ENCODE data around the gene RETREG3.
"Not testable (repeated sequence)": the region's sequence is repeated elsewhere in the genome, so short reads cannot be mapped to it uniquely, and the experiment has no call there.

The RETREG3 gene, protein sequence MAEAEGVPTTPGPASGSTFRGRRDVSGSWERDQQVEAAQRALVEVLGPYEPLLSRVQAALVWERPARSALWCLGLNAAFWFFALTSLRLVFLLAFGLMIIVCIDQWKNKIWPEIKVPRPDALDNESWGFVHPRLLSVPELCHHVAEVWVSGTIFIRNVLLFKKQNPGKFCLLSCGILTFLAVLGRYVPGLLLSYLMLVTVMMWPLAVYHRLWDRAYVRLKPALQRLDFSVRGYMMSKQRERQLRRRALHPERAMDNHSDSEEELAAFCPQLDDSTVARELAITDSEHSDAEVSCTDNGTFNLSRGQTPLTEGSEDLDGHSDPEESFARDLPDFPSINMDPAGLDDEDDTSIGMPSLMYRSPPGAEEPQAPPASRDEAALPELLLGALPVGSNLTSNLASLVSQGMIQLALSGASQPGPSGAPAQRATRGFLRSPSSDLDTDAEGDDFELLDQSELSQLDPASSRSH
- total RNA-seq = 83.3 to 217 reads per million in 2 donors

DNA sequence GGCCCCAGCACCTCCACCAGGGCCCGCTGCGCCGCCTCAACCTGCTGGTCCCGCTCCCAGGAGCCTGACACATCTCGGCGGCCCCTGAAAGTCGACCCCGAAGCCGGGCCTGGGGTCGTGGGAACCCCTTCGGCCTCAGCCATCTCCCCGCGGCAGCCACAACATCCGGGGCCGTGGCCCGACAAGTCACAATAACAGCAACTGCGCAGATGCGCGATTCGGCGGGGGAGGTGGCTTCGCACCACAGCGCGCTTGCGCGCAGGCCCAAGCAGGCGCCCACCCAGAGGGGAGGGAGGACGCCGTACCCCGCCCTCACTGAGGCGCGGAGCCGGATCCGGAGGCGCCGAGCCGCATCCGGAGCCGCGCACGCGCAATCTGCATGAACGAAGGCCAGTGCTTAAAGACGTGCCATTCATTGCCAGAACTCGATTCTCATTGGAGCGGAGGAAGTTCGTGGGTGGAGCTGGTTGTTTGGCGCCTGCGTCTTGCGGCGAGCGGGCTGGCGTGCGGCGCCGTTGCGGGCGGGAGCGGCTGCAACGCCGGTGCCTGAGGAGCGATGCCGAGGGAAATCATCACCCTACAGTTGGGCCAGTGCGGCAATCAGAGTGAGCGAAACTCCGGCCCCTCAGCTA, at the start of gene RETREG3, which contains the start of gene TUBG1:
Gene RETREG3, minus strand, starts transcription at position 193 of the 632 bp plus-strand sequence. Its CDS starts 50 bp downstream, at position 143.
Gene TUBG1, plus strand, starts transcription at position 502 of the 632 bp plus-strand sequence. Its CDS starts 55 bp downstream, at position 557.
- DNase-seq = peak; percentile 98

DNA sequence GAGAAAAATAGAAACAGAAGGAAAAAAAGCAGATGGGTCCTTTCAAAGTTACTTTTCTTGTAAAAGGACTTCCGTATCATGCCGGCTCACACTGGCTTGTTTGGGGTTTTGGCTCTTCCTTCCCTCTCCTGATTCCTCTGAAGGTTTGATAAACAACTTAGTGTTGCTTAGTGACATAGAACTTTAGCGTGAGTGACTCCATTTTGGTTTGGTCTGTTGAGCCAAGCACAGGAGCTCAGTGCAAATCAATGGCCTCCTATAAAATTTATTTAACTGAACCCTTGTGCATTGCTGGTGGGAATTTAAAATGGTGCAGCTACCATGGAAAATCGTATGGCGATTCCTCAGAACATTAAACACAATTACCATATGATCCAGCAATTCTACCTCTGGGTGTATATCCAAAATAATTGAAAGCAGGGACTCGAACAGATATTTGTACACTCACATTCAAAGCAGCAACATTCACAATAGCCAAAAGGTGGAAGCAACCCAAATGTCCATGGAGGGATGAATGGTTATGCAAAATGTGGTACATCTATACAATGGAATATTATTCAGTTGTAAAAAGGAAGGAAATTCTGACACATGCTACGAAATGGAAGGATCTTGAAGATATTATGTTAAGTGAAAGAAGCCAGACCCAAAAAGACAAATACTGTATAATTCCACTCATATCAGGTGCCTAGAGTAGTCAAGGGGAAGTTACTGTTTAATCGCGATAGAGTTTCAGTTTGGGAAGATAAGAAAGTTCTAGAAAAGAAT, 48.8 kb upstream of the RETREG3 start:
- DNase-seq = no peak

DNA sequence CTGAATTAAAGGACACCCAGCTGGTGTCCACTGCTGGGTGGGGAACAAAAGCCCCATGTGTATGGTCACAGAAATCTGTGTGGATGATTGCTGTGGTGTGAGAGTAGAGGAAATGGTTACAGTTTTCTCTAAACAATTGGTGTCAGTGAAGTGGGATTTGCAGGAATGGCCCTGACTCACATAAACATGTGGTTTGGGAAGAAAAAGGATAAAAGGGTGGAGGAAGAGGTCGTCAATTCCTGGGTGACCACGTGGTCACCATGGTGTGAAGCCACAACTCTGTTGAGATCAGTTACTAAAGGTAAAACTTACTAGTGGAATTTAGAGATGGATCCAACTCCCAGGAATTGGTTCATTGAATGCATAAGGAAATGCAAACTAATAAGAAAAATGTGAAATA, 46.4 kb upstream of the RETREG3 start:
- DNase-seq = no peak

DNA sequence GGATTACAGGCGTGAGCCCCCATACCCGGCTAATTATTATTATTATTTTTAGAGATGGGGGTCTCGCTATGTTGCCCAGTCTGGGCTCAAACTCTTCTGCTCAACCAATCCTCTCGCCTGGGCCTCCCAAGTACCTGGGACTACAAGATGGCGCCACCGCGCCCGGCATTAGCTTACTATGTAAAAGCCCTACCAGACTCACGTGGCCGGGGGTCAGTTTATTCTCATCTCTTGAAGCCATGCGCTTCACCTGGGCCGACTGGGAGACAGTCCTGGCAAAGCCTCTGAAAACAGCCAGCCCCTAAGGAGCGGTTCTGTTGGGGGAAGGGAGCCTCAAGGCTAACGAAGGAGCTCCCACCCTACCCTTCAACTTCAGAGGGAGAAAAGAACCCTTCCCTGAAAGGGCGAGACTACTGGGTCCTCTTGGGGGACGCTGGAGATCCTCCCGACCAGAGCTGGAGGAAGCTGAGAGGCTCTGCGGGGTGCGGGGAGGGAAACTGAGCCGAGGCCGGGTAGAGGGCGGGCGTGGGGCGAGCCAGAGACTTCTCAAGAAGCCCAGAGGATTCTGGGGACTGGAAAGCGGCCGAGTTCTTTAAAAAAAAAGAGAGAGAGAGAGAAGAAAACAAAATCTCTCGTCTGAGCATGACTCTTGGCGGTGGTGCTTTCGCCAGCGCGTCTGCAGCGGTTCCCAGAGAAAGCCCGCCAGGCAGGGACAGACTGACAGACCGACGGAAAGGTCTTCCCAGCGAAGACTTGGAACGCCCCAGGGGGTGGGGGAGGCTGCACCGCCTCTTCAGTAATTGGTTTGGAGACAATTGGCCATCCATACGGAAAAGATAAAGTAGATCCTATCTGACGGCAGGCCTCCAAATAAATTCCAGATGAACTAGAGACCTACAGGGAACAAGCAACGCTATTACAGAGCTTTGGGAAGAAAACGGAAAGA, 44.3 kb upstream of the RETREG3 start:
- DNase-seq = no peak

DNA sequence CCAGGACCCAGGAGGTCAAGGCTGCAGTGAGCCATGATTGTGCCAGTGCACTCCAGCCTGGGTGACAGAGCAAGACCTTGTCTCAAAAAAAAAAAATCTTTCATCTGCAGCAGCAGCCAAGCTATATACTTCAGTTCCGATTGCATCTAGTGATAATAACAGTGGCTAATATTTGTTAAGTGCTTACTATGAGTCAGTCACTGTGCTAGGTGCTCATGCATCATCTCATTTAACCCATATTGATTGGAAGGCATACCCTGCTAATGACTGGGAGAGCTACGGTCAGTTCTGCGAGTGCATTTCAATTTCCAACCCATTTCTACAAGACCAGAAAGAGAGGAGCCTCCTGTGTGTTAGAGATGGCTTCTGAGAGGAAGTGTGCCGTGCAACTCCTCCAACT, 42.2 kb upstream of the RETREG3 start:
- DNase-seq = no peak

DNA sequence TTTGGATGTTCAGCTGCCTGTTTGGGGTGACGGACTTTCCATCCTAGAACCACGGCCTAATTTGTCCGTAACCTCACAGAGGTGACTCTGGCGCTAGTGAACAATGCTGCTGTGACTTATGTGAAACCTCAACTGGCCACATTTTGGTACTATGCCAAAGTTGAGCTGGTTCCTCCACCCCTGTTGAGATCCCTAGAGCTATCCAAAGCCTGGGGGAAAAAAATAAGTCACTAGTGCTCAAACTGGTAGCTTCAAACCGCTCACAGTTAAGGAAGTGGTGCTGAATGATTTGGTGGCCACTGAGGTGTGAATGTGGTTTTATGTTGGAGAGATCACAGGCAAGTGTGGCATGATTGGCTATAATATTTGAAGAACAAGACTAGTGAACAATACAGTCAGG, 38.6 kb upstream of the RETREG3 start:
- no peak for DNase-seq

DNA sequence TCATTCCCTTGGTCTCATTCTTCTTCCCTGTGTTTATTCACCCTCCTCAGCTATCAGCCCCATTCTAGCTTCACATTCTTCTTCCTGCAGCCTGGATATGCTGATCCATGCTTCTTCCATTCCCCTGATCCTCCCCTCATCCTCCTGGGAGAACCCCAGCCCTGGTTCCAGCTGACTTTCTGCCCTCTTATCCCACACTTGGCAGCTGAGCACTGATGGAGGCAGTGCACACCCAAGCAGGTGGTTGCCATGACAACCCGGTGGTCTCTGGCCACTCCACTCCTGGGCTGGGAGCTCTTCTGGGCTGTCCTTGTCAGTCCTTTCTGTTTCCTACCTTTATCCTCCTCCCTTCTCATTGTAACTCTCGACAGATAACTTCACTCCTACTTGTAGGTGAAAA, 33.2 kb upstream of the RETREG3 start:
- DNase-seq = no peak

DNA sequence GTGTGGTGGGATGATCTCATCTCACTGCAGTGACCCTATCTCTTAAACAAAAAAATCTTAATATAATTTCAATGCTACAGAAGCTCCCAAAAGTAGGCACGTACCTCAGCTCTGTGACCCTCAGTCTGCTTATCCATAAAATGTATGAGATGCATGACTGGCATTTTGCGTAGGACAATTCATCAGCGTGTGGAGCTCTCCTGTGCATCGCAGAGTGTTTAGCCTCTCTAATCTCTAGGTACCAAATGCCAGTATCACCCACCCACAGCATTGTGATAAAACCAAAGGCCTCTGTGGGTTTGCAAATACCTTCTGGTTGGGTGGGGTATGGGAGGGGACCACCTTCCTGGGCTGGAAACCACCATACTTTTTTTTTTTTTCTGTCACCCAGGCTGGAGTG, 30.9 kb upstream of the RETREG3 start:
- DNase-seq = no peak

DNA sequence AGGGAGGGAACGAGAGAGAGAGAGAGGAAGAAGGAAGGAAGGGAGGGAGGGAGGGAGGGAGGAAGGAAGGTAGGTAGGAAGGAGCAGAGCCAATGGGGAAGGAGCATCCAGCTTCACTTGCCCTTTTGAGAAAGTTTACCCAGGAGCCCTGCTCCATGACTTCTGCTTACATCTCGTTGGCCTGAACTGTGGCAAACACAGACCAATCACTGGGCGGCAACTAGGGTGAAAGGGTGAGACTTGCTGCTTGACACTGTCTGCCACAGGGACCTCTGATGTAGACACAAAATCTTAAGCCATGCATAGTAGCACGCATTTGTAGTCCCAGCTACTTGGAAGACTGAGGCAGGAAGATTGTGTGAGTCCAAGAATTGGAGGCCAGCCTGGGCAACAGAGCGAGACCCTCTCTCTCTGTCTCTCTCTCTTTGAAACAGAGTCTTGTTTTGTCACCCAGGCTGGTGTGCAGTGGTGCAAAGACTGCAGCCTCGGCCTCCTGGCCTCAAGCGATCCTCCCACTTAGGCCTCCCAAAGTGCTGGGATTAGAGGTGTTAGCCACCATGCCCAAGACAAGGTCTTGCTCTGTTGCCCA, 30.4 kb upstream of the RETREG3 start:
- DNase-seq = no peak

DNA sequence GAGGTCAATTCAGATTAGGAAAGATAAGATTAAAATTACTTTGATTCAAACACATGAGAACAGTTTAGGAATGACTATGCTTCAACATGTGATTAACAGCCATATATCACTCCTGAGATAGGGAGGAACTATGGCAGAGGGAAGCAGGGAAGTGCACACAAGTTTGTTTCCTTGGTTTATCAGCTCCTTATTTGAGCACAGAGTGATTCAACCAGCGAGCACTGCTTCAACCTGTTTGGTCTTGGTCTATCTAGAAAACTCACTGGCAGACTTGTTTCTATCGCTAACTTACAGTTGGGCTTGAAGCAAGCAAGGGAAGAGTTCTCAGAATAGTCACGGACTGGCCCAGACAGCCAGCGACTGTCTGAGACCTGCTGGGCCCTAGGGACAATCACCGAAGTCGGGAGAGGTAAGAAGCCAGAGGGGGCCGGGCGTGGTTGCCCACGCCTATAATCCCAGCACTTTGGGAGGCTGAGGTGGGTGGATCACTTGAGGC, 23.8 kb upstream of the RETREG3 start:
- no peak for DNase-seq

DNA sequence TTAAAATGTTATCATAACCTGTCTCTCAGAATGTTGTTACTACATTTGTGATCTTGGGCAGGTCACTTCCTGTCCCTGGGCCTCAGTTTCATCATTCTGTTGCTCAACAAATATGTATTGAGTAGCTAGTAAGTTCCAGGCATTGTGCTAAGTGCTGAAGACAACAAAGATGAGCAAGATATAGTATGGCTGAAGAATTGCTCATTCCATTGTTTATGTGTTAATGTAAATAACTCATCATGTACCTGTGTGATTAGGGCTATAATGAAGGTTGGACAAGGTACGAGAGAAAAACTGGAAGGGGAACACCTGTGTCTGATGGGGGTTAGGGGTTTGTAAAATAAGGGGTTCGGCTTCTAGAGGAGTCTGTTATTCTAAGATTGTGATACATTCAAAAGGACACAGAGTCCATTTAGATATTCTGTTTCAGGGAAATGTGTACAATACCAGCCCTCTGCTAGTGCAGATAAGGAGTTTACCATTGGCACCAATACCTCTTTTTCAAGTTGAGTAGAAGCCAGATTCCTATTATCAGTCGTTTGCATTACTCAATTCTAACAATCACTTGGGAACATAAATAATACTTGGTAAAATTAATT, 20.3 kb upstream of the RETREG3 start:
- DNase-seq = no peak

DNA sequence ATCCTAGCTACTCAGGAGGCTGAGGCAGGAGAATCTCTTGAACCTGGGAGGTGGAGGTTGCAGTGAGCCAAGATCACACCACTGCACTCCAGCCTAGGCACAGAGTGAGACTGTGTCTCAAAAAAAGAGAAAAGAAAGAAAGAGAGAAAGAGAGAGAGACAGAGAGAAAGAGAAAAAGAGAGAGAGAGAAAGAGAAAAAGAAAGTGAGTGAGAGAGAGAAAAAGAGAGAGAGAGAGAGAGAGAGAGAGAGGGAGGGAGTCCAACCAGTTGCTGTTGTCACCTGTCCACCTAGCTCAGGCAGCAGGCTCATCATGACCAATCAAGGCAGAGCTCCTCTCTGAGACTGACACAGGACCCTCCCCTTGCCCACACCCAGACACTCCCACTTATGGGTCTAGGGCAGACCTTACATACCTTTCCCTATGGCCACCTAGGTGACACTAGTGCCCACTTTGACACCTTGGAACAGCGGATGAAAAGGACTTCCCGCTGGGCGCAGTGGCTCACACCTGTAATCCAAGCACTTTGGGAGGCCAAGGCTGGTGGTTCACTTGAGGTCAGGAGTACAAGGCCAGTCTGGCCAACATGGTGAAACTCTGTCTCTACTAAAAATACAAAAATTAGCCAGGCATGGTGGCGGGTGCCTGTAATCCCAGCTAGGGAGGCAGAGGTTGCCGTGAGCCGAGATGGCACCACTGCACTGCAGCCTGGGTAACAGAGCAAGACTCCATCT, 18.0 kb upstream of the RETREG3 start:
- not testable (repeated sequence) for DNase-seq

DNA sequence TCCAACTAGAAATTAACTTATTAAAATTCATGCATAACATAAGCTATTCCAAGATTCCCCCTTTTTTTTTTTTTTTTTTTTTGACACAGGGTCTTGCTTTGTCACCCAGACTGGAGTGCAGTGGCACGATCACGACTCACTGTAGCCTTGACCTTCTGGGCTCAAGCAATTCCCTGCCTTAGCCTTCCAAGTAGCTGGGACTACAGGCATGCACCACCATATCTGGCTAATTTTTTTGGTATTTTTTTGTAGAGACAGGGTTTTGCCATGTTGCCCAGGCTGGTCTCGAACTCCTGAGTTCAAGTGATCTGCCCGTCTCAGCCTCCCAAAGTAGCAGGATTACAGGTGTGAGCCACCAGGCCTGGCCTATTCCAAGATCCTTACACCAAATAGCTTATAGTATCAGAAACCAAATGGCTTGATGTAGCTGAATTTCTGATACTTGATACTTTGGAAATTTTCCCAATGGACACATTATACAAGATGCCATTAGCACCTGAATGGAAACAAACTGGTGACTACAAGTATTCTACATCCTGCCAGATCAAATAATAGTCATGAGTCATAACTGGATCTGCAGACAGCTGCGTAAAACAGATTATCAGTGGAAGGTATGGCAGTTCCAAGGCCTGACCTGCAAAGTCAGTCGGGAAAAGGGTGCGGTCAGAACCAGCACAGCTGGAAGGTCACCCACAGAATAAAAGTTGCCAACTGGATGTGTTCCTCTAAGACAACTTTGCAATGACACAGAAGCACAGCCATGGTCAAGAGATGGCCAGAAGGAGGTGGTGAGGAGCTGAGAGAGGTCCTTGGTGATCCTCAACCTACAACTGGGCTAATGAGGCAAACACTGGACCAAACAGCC, 14.8 kb upstream of the RETREG3 start:
- DNase-seq = no peak

DNA sequence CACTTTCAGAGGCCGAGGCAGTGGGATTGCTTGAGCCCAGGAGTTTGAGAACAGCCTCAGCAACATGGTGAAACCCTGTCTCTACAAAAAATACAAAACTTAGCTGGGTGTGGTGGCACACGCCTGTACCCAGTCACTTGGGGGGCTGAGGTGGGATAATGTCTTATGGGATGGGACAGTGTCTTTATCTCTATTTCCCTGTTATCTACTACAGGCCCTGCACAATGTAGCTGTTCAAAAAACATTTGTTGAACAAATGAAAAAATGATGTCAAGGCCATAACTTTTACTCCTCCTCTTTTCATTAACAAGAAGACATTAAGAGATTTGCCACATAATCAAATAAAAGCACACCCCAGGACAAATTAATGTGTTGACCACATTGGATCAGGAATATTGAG, 14.1 kb upstream of the RETREG3 start:
- no peak for DNase-seq

DNA sequence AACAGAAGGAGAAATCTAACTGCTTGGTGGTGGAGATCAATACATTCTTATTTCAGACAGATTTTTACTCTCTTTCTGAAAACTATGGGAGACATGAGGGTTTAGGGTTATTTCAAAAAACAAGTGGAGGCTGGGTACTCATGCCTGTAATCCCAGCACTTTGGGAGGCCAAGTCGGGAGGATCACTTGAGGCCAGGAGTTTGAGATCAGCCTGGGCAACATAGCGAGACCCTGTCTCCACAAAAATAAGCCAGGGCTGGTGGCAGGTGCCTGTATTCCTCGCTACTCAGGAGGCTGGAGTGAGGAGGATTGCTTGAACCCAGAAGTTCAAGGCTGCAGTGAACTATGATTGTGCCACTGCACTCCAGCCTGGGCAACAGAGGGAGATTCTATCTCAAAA, 12.8 kb upstream of the RETREG3 start:
- DNase-seq = not testable (repeated sequence)

DNA sequence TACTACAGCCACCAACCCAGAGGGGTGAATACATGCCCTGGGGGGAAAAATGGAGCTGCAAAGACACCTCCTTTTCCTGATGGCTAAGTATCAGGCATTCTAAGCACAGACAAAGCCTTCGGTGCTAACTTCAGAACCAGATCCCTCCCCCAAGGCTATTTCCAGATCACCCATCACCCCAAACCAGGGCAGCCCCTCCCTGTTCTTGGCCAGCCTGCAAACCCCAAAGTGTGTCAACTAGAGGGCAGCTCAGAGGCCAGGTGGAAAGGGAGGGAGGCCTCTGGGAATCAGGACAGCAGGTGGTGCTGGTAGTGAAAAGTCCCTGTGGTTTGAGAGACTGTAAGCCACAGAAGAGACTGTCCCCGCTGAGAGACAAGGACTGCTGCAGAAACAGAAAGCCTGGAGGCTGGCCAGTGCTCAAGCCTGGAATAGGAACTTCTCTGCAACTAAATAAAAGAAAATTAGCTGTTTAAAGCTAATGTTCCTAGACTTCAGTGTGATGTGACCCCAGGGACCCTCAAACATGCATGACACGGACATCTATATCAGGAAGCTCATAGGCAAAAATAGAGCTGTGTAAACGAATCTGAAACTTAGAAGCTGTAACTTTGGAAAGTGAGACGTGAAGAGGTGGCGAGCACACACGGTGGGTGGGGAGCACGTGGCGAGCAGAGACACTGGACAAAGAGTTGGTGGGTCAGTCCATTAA, 9.4 kb upstream of the RETREG3 start:
- DNase-seq = no peak

DNA sequence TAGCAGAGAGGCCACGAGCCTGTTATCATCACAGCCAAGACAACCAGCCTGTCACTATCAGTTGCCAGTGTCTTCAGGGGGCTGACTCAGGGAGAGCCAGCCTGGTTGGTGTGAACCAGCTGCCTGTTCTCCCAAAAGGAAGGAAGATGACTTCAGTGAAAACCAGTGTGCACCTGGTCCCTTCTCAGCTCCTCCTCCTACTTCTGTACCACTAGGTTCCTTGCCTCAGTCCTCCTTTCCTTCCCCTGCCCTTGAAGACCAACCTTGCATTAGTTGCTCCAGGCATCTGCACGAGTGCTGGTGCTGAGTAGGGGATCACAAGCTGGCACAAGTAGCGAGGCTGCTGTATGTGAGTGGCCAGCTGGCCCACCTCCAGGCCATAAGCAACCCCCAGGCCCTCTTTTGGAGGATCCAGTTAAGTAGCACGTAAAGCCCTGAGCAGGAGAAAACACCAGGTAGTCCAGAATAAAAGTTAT, 8.8 kb upstream of the RETREG3 start:
- no peak for DNase-seq

DNA sequence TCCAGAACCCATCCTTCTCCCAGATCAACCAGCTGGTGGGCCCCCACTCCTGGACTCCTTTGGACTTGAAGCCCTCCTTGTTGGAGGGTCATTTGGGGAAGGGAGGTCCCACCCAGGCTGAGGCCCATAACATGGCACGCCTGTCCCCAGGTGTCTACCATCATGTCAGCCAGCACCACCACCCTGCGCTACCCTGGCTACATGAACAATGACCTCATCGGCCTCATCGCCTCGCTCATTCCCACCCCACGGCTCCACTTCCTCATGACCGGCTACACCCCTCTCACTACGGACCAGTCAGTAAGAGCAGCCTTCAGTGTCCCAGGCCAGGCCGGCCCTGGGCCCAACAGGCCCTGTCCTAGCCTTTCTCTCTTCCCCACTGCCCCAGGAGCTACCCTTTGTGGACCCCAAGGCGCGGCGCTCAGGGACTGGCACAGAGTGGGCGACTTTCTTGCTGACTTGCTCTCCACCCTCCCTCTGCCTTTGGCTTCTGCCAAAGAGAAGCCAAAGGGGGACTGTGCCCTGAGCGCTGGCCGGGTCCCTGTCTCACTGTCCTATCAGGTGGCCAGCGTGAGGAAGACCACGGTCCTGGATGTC, 4.6 kb upstream of the RETREG3 start:
- no peak for DNase-seq
